Calu3 (cell line): ENCODE data around the gene KIF5A. TPM values are rescaled to one million over a fixed set of nuclear protein-coding genes. Genes with fewer than 3 reads are reported as not detected.

Experiments
- BruUV-seq: library from RNA; stranded (reverse); fragments of 400-500 nt; replicated peaks from 2 replicates; lab custom pipeline; 2021; lab: Mats Ljungman, UMichigan
- CTCF ChIA-PET: fragments of 300-600 bp; sonication (Branson Sonifier 250); formaldehyde crosslinking; loops from one replicate; lab custom pipeline; 2022; ENCODE audit warnings: antibody characterized with exemption; lab: Charles Lee
- DNase-seq: peaks from one replicate; pipeline ENCODE4 v3.0.0; 2022
- H3K27ac Mint-ChIP-seq: one replicate; pipeline ENCODE4 v1.8.0; 2022; ENCODE audit warnings: mixed read lengths; ENCODE audit not compliant: unreplicated experiment
- H3K27me3 Mint-ChIP-seq: one replicate; pipeline ENCODE4 v1.8.0; 2022; ENCODE audit warnings: mixed read lengths; ENCODE audit not compliant: unreplicated experiment
- H3K36me3 Mint-ChIP-seq: one replicate; pipeline ENCODE4 v1.8.0; 2022; ENCODE audit warnings: mild to moderate bottlenecking, moderate library complexity, mixed read lengths; ENCODE audit not compliant: insufficient read depth, unreplicated experiment
- H3K4me1 Mint-ChIP-seq: one replicate; pipeline ENCODE4 v1.8.0; 2022; ENCODE audit warnings: mild to moderate bottlenecking, low read depth, mixed read lengths; ENCODE audit not compliant: unreplicated experiment
- H3K4me3 Mint-ChIP-seq: one replicate; pipeline ENCODE4 v1.8.0; 2022; ENCODE audit warnings: mild to moderate bottlenecking, low read depth, moderate library complexity, mixed read lengths; ENCODE audit not compliant: unreplicated experiment
- H3K9me3 Mint-ChIP-seq: one replicate; pipeline ENCODE4 v1.8.0; 2022; ENCODE audit warnings: low read depth, mixed read lengths; ENCODE audit not compliant: unreplicated experiment
- intact Hi-C: fragments of 100-400 bp; cut with micrococcal nuclease; formaldehyde crosslinking; loops from one replicate; pipeline ENCODE4 v1.10.0; 2022; ENCODE audit not compliant: unreplicated experiment
- total RNA-seq: library from RNA; stranded (reverse); gene quantifications from 2 replicates; pipeline ENCODE4 v1.2.3, GENCODE V29; 2022
- TF ChIP-seq, protein P1 (sequence below): fragments of 200-600 bp; IDR thresholded peaks from one replicate; pipeline ENCODE4 v1.8.0; 2022; ENCODE audit warnings: antibody characterized with exemption; ENCODE audit not compliant: unreplicated experiment

The KIF5A gene
- total RNA-seq, 1 experiment from 2014 or later: not detected

DNA sequence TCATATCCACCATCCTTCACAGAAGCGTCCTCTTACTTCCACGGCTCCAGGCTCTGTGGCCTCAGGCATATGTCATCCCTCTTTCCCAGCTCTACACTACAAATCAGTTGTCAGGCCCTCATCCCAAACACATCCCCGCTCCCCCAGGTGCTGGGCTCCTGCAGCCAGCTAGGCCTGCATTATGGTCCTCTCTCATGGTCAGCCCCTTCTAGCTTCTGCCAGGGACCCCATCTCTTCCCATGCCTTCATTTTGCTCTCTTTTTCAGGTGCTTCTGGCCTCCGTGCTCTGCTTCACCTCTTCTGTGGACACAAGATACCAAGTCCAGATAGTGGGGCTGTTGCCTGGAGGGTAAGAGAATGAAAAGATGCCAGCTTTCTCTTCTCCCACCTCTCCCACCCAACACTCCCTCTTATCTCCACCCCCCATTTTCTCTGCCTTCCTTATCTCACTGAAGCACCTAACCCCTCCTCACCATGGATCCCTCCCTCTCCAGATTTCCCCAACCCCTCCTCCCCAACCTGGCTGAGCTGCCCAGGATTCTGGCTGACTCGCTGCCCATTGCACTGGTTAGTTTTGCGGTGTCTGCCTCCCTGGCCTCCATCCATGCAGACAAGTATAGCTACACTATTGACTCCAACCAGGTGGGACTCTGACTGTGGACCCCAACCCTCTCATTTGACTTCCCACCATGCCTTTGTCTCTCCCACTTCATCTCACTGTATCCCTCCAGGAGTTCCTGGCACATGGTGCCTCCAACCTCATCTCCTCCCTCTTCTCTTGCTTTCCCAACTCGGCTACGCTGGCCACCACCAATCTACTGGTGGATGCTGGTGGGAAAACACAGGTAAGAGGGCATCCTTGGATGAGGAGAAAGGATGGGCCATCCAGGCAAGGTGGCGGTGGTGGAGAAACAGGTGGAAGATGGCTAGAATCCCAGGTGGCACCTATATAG, 72.7 kb downstream of the KIF5A start:
- CTCF ChIA-PET: interaction anchor here (0.7 to 1.4 kb wide), 2 partner anchors 31 to 39 kb away, joined by 6 to 7 read pairs; partner anchors contain the start of gene PIP4K2C
- Mint-ChIP-seq H3K4me1 (peaks cover 15% of the 10 kb centered on the region), H3K4me3 (peak overlapping the region; percentile 67), H3K27ac (no peak overlapping the region), H3K27me3 (peaks cover 99% of the 10 kb centered on the region), H3K36me3 (no peaks in the 10 kb centered on the region), H3K9me3 (no peaks in the 10 kb centered on the region)
- BruUV-seq: no TSS peak
- intact Hi-C loops: loop anchor here (10.0 kb wide), 1 partner anchor 168 kb away; the partner anchor contains the start of genes GLI1 and INHBE
- DNase-seq: no peak
- TF ChIP-seq, protein P1, sequence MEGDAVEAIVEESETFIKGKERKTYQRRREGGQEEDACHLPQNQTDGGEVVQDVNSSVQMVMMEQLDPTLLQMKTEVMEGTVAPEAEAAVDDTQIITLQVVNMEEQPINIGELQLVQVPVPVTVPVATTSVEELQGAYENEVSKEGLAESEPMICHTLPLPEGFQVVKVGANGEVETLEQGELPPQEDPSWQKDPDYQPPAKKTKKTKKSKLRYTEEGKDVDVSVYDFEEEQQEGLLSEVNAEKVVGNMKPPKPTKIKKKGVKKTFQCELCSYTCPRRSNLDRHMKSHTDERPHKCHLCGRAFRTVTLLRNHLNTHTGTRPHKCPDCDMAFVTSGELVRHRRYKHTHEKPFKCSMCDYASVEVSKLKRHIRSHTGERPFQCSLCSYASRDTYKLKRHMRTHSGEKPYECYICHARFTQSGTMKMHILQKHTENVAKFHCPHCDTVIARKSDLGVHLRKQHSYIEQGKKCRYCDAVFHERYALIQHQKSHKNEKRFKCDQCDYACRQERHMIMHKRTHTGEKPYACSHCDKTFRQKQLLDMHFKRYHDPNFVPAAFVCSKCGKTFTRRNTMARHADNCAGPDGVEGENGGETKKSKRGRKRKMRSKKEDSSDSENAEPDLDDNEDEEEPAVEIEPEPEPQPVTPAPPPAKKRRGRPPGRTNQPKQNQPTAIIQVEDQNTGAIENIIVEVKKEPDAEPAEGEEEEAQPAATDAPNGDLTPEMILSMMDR: no peak

DNA sequence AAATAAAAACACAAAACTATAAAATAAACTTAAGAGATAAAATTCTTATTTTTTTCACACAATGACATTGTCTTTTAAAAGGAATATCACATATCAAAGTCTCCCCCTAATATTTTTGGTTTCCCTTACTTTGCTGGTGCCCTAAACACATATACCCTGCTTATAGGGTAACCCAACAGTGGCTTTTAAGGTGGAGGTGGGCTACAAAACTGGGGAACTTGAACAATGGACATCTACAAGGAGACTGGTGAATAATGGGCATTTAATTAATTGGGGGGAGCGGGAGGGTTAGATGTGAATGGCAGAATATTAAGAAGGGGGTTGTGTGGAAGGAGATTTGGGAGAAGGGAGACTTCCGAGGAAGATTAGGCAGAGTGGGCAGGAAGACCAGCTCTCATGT, 73.5 kb downstream of the KIF5A start:
- Mint-ChIP-seq H3K27me3 (peaks cover 91% of the 10 kb centered on the region), H3K27ac (no peak overlapping the region), H3K36me3 (no peaks in the 10 kb centered on the region), H3K4me3 (no peak overlapping the region), H3K4me1 (peaks cover 15% of the 10 kb centered on the region), H3K9me3 (no peaks in the 10 kb centered on the region)
- no peak for DNase-seq
- CTCF ChIA-PET: interaction anchor here (1.4 kb wide), 1 partner anchor 40 kb away, joined by 6 read pairs; no protein-coding TSS in a partner anchor
- TF ChIP-seq, protein P1: no peak
- intact Hi-C loops: loop anchor here (10.0 kb wide), 1 partner anchor 169 kb away; the partner anchor contains the start of genes GLI1 and INHBE
- BruUV-seq: no TSS peak

DNA sequence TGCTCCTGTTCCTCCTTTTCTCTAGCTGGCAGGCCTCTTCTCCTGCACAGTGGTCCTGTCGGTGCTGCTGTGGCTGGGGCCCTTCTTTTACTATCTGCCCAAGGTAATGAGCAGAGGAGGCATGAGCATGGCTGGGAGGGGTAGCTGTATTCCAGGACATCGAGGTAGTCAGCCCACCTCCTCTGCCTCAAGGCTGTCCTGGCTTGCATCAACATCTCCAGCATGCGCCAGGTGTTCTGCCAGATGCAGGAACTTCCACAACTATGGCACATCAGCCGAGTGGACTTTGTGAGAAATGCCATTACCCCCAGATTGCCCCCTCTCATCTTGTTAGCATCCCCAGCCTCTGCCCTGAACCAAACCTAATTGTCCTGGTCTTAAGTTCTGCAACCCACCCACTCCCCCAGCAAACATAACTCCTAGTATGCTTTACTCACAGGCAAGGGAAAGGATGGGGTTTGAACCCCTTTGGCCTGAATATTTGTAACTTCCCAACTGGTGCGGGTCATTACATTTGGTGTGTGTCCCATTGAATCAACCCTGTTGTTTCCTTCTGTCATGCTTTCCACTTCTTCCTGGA, 74.1 kb downstream of the KIF5A start:
- Mint-ChIP-seq H3K9me3 (no peaks in the 10 kb centered on the region), H3K27ac (no peak overlapping the region), H3K4me1 (peaks cover 15% of the 10 kb centered on the region), H3K27me3 (peaks cover 86% of the 10 kb centered on the region), H3K4me3 (no peak overlapping the region), H3K36me3 (no peaks in the 10 kb centered on the region)
- DNase-seq: no peak
- intact Hi-C loops: loop anchor here (10.0 kb wide), 1 partner anchor 169 kb away; the partner anchor contains the start of genes GLI1 and INHBE
- CTCF ChIA-PET: no interaction called here
- BruUV-seq: no TSS peak
- TF ChIP-seq, protein P1: no peak

DNA sequence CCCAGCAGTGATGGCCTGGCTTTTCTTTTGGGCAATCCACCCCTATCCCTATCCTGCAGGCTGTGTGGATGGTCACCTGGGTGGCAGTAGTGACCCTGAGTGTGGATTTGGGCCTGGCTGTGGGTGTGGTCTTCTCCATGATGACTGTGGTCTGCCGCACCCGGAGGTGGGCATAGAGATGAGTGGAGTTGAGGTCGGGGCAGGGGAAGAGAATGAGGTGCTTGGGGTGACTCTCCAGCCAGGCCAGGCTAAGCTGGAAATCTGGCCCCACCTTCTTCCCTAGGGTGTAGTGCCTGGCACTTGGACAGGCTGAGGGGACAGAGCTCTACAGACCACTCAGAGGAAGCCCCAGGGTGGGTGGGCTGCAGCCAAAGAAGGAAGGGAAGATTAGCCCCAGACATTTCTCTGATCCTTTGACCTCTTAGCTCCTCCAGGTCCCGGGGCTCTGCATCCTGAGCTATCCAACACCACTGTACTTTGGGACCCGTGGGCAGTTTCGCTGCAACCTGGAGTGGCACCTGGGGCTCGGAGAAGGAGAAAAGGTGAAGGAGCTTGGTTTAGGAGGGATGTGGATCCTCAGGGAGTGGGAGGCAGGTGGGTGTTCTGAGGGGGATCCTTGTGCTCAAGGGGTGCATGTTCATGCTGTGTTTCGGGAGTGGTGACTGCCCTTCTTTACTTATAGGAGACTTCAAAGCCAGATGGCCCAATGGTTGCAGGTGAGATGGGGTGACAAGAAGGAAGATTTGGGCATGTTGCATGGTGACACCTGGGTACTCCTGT, 74.8 kb downstream of the KIF5A start:
- TF ChIP-seq, protein P1: no peak
- H3K9me3 Mint-ChIP-seq: no peaks in the 10 kb centered on the region
- no peak for DNase-seq
- no peak overlapping the region for H3K27ac Mint-ChIP-seq
- peaks cover 15% of the 10 kb centered on the region for H3K4me1 Mint-ChIP-seq
- BruUV-seq: no TSS peak
- CTCF ChIA-PET: no interaction called here
- intact Hi-C loops: loop anchor here (10.0 kb wide), 1 partner anchor 170 kb away; the partner anchor contains the start of genes GLI1 and INHBE
- H3K27me3 Mint-ChIP-seq: peaks cover 78% of the 10 kb centered on the region
- no peaks in the 10 kb centered on the region for H3K36me3 Mint-ChIP-seq
- H3K4me3 Mint-ChIP-seq: no peak overlapping the region
